GM12801 (cell line): ENCODE results near the gene POLRMT.

Experiments used
- CTCF ChIP-seq: IDR thresholded peaks from one replicate; pipeline ENCODE4 v1.5.1; 2011; ENCODE audit warnings: control low read depth; ENCODE audit not compliant: insufficient read length; ENCODE audit errors: extremely low read depth

Gene POLRMT

GRCh38 chr19:652467-653389 lies 19.4 kb upstream of the POLRMT start:
- TF ChIP-seq CTCF: no peak

- no peak for TF ChIP-seq CTCF
Observed at GRCh38 chr19:651991-652390, 18.7 kb upstream of the POLRMT start.

- no peak for TF ChIP-seq CTCF
Observed at GRCh38 chr19:651114-651818, 17.9 kb upstream of the POLRMT start.

GRCh38 chr19:650121-650520 lies 16.8 kb upstream of the POLRMT start:
- TF ChIP-seq CTCF: no peak

GRCh38 chr19:648904-649801 lies 15.8 kb upstream of the POLRMT start:
- no peak for TF ChIP-seq CTCF

- TF ChIP-seq CTCF: no peak
Observed at GRCh38 chr19:648305-648704, 15.0 kb upstream of the POLRMT start.
